ENCODE measurements around the gene CCSER1. TPM values are rescaled to one million over a fixed set of nuclear protein-coding genes. Genes with fewer than 3 reads are reported as not detected.

CCSER1 gene
- total RNA-seq, 4 donors from 2014 or later: 4.0 to 6.0 (median 4.8) TPM

DNA sequence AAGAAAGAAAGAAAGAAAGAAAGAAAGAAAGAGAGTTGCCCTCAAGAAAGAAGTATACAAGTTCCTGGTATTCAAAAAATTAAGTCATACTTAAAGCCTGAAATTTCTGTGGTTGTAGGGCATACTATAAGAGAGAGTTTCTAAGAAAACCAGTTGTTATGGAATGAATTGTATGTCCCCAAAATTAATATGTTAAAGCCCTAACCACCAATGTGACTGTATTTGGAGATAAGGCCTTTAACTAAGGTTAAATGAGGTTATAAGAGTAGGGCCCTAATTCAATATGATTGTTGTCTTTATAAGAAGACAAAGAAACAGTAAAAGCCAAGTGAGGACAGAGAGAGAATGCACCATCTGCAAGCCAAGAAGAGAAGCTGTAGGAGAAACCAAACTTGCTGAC is 521.1 kb downstream of the CCSER1 start:
- no peak for DNase-seq (ENCODE audit: low spot score in 2 of 2)
- Histone ChIP-seq H3K9me3 (no peaks in the 10 kb centered on the region), H3K4me3 (no peak overlapping the region), H3K4me1 (no peaks in the 10 kb centered on the region), H3K27me3 (no peaks in the 10 kb centered on the region), H3K27ac (no peak overlapping the region), H3K36me3 (no peaks in the 10 kb centered on the region)
- no peak for TF ChIP-seq POLR2A (IDR thresholded peaks at IDR 0.05)
- TF ChIP-seq EP300 (IDR thresholded peaks at IDR 0.05): no peak
- TF ChIP-seq, protein P1, sequence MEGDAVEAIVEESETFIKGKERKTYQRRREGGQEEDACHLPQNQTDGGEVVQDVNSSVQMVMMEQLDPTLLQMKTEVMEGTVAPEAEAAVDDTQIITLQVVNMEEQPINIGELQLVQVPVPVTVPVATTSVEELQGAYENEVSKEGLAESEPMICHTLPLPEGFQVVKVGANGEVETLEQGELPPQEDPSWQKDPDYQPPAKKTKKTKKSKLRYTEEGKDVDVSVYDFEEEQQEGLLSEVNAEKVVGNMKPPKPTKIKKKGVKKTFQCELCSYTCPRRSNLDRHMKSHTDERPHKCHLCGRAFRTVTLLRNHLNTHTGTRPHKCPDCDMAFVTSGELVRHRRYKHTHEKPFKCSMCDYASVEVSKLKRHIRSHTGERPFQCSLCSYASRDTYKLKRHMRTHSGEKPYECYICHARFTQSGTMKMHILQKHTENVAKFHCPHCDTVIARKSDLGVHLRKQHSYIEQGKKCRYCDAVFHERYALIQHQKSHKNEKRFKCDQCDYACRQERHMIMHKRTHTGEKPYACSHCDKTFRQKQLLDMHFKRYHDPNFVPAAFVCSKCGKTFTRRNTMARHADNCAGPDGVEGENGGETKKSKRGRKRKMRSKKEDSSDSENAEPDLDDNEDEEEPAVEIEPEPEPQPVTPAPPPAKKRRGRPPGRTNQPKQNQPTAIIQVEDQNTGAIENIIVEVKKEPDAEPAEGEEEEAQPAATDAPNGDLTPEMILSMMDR (IDR thresholded peaks at IDR 0.05): no peak

DNA sequence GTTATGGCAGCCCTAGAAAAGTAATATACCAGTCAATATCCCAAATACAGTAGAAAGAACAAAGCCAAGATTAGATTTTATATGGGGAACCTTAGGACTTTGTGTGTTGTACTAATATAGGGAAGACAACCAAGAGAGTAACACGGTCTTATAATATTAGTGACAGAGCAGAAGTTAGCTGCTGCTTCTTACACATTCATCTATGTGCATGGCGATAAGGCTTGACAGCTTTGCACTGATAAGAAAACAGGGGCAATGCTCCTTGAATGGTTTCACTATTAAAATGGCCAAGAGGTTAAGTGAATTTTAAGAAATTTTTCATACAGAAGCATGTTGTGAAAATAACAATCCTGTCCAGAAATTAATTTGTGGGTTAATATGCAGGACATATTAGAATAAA is 521.6 kb downstream of the CCSER1 start:
- Histone ChIP-seq H3K9me3 (no peaks in the 10 kb centered on the region), H3K4me1 (no peaks in the 10 kb centered on the region), H3K36me3 (no peaks in the 10 kb centered on the region), H3K4me3 (no peak overlapping the region), H3K27me3 (no peaks in the 10 kb centered on the region), H3K27ac (no peak overlapping the region)
- TF ChIP-seq POLR2A (IDR thresholded peaks at IDR 0.05) (no peak), EP300 (IDR thresholded peaks at IDR 0.05) (no peak)
- TF ChIP-seq, protein P1 (IDR thresholded peaks at IDR 0.05): no peak
- no peak for DNase-seq (ENCODE audit: low spot score in 2 of 2)
- WGBS, 2 donors: 96 to 98% methylated on average over 2 of the region's 2 CpGs

DNA sequence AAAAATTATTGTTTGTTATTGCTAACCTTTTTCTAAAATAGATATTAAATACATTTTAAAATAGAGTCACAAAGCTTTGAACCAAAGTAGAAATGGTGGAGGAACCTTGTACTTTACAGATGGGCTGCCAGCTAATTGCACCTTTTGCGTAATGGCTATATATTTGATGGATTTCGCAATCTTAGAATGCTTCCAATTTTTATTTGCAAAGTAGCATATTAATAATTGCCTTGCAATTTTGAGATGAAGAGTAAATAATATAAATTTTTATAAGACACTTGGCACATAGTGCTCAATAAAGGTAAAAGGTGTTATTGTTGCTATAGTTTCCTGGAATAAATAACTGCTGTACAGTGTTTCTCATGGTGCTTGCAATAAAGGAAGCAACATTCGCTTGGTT is 533.5 kb downstream of the CCSER1 start:
- H3K36me3 ChIP-seq: no peaks in the 10 kb centered on the region
- H3K27ac ChIP-seq: no peak overlapping the region
- H3K9me3 ChIP-seq: peaks cover 0 to 3% (median 0%) of the 10 kb centered on the region in 4 donors
- DNase-seq (ENCODE audit: low spot score in 2 of 2): no peak
- H3K4me1 ChIP-seq: no peaks in the 10 kb centered on the region
- TF ChIP-seq, protein P1 (IDR thresholded peaks at IDR 0.05): no peak
- TF ChIP-seq EP300 (IDR thresholded peaks at IDR 0.05): no peak
- no peak for TF ChIP-seq POLR2A (IDR thresholded peaks at IDR 0.05)
- H3K27me3 ChIP-seq: no peaks in the 10 kb centered on the region
- no peak overlapping the region for H3K4me3 ChIP-seq
- 95 to 96% methylated on average over 3 of the region's 3 CpGs for WGBS, 2 donors

DNA sequence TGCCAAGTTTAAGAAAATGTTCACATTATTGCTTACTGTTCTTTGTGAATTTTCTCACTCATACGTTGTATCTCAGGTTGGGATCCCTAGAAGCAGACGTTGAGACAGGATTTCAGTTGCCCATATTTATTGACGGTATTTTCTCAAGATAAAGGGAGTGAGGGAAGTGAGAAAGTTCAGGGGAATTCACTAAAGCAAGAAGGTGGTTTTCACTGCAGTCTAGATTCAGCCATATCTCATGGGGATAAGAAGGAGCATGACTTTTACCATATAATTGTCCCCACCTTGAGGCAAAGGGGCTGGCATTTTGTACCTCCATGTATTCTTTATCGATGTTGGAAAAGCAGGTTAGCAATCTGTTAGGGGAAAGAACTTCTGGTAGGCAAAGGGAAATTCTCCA is 543.0 kb downstream of the CCSER1 start:
- no peaks in the 10 kb centered on the region for H3K36me3 ChIP-seq
- H3K27me3 ChIP-seq: no peaks in the 10 kb centered on the region
- WGBS, 2 donors: 61 to 66% methylated on average over 4 of the region's 4 CpGs
- no peak overlapping the region for H3K27ac ChIP-seq
- no peak overlapping the region for H3K4me3 ChIP-seq
- TF ChIP-seq EP300 (IDR thresholded peaks at IDR 0.05): no peak
- TF ChIP-seq, protein P1 (IDR thresholded peaks at IDR 0.05): no peak
- no peak for TF ChIP-seq POLR2A (IDR thresholded peaks at IDR 0.05)
- DNase-seq (ENCODE audit: low spot score in 2 of 2): no peak
- peaks cover 0 to 8% (median 0%) of the 10 kb centered on the region in 4 donors for H3K9me3 ChIP-seq
- H3K4me1 ChIP-seq: no peaks in the 10 kb centered on the region

DNA sequence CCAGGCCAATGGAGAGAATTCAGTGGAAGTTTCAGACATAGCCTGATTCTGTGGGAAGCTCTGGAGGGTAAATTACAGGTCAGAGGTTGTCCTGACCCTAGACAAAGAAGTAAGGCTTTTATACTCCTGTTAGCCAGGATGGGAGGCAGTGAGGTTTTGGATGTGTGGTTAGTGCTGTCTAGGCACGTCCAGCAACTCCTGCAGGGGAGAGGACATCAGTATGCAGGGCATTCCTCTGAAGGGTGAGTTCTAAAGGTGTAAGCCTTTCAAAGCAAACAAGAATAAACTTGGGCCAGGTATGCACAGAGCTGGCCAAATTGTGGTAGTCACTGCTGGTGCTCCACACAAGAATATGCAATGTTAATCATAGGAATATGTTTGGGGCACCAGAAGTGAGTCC is 562.5 kb downstream of the CCSER1 start:
- TF ChIP-seq POLR2A (IDR thresholded peaks at IDR 0.05): no peak
- TF ChIP-seq EP300 (IDR thresholded peaks at IDR 0.05): no peak
- TF ChIP-seq, protein P1 (IDR thresholded peaks at IDR 0.05): no peak
- no peak for DNase-seq (ENCODE audit: low spot score in 2 of 2)
- Histone ChIP-seq H3K27ac (no peak overlapping the region), H3K36me3 (no peaks in the 10 kb centered on the region), H3K9me3 (no peaks in the 10 kb centered on the region), H3K4me1 (no peaks in the 10 kb centered on the region), H3K27me3 (no peaks in the 10 kb centered on the region), H3K4me3 (no peak overlapping the region)
- 53 to 71% methylated on average over 1 of the region's 1 CpG for WGBS, 2 donors
